Keratinocyte (primary cell): ENCODE measurements around the gene EFCAB8. TPM values are rescaled to one million over a fixed set of nuclear protein-coding genes. Genes with fewer than 3 reads are reported as not detected.

Experiments used
- DNase-seq: peaks from one replicate; pipeline ENCODE4 v3.0.0-alpha.2; 2011; ENCODE audit warnings: low read depth, missing footprints, low spot score
- FAIRE-seq: peaks from 2 replicates; lab custom pipeline; 2011; peaks lifted over from hg19 to GRCh38; lab: Jason Lieb, UNC
- H2AFZ ChIP-seq: 2 replicates; pipeline ENCODE4 v1.6.0; 2012; ENCODE audit warnings: low read length, control low read depth, inconsistent platforms; ENCODE audit not compliant: control insufficient read depth
- H3K27ac ChIP-seq: 2 replicates; pipeline ENCODE4 v1.5.1; 2011; ENCODE audit warnings: low read length; ENCODE audit not compliant: control insufficient read depth, insufficient read depth
- H3K27me3 ChIP-seq: 3 replicates; pipeline ENCODE4 v1.6.0; 2011; ENCODE audit warnings: low read length; ENCODE audit not compliant: control insufficient read depth, insufficient read depth; ENCODE audit errors: extremely low read depth
- H3K36me3 ChIP-seq, 2 experiments: 2 replicates in 1 of 2; 3 replicates in 1 of 2; pipeline ENCODE4 v1.5.1; 2011; ENCODE audit warnings: low read length in 2 of 2, mild to moderate bottlenecking in 1 of 2; ENCODE audit not compliant: control insufficient read depth in 2 of 2, insufficient read depth in 2 of 2; ENCODE audit errors: extremely low read depth in 1 of 2
- H3K4me1 ChIP-seq: 3 replicates; pipeline ENCODE4 v1.5.1; 2011; ENCODE audit warnings: low read length; ENCODE audit not compliant: control insufficient read depth, insufficient read depth; ENCODE audit errors: extremely low read depth
- H3K4me2 ChIP-seq: 3 replicates; pipeline ENCODE4 v1.6.0; 2011; ENCODE audit warnings: low read depth, low read length; ENCODE audit not compliant: control insufficient read depth, insufficient read depth; ENCODE audit errors: extremely low read depth
- H3K4me3 ChIP-seq, 3 experiments: fragments of 200-600 bp in 1 of 3; sonication (generic) in 1 of 3; 2 replicates in 2 of 3; 3 replicates in 1 of 3; pipeline ENCODE4 v1.5.1; 2011 to 2016; ENCODE audit warnings: low read length in 3 of 3, mild to moderate bottlenecking in 3 of 3, control low read depth in 2 of 3, inconsistent platforms in 1 of 3, low read depth in 1 of 3, mixed read lengths in 1 of 3, mixed run types in 1 of 3, moderate library complexity in 1 of 3; ENCODE audit not compliant: control insufficient read depth in 2 of 3, insufficient read depth in 2 of 3; ENCODE audit errors: extremely low read depth in 1 of 3
- H3K79me2 ChIP-seq: 2 replicates; pipeline ENCODE4 v1.6.0; 2012; ENCODE audit warnings: low read length; ENCODE audit not compliant: control insufficient read depth, insufficient read depth
- H3K9ac ChIP-seq: 3 replicates; pipeline ENCODE4 v1.6.0; 2011; ENCODE audit warnings: low read length; ENCODE audit not compliant: control insufficient read depth, insufficient read depth; ENCODE audit errors: extremely low read depth
- H3K9me1 ChIP-seq: 3 replicates; pipeline ENCODE4 v1.6.0; 2011; ENCODE audit warnings: low read length; ENCODE audit not compliant: control insufficient read depth, insufficient read depth; ENCODE audit errors: extremely low read depth
- H3K9me3 ChIP-seq: 2 replicates; pipeline ENCODE4 v1.5.1; 2012; ENCODE audit warnings: low read depth, low read length; ENCODE audit not compliant: control insufficient read depth
- H4K20me1 ChIP-seq: 3 replicates; pipeline ENCODE4 v1.6.0; 2011; ENCODE audit warnings: low read length; ENCODE audit not compliant: control insufficient read depth, insufficient read depth; ENCODE audit errors: extremely low read depth
- EZH2 ChIP-seq: IDR thresholded peaks from one replicate; pipeline ENCODE4 v1.6.1; 2012; ENCODE audit warnings: inconsistent platforms, mild to moderate bottlenecking, low read length, moderate library complexity
- dilution Hi-C: fragments of 300-500 bp; cut with MboI; formaldehyde crosslinking; loops from one replicate; pipeline ENCODE4 v1.7.0; 2020; ENCODE audit warnings: low sequenced_read_pairs; ENCODE audit not compliant: extremely low pct_ligation_motif_present
- polyA plus RNA-seq, 5 experiments: library from polyadenylated mRNA; depleted of rRNA in 3 of 5; stranded (reverse) in 3 of 5; stranded (forward) in 1 of 5; unstranded in 1 of 5; fragments of >200 nt; gene quantifications; 1 replicate in 1 of 5; 2 replicates in 3 of 5; 3 replicates in 1 of 5; pipeline versions ENCODE4 v1.2.1 to v1.2.3, GENCODE V29; 2011 to 2012; ENCODE audit warnings: missing spikeins in 2 of 5, low read depth in 1 of 5, low replicate concordance in 1 of 5
- TF ChIP-seq, protein P1 (sequence below), 3 experiments: IDR thresholded peaks in 1 of 3; conservative IDR thresholded peaks in 1 of 3; optimal IDR thresholded peaks in 1 of 3; 2 replicates in 2 of 3; 3 replicates in 1 of 3; pipeline versions ENCODE3 to v1.5.1; 2011; ENCODE audit warnings: low read length in 3 of 3, mild to moderate bottlenecking in 3 of 3, moderate library complexity in 2 of 3, control low read depth in 1 of 3, inconsistent platforms in 1 of 3; ENCODE audit not compliant: insufficient read depth in 2 of 3; ENCODE audit errors: extremely low read depth in 1 of 3

Gene EFCAB8
- polyA plus RNA-seq, 1 donor (not counting 4 experiments of a cell fraction or from before 2014, with no cell fraction given) = 0.03 TPM

DNA sequence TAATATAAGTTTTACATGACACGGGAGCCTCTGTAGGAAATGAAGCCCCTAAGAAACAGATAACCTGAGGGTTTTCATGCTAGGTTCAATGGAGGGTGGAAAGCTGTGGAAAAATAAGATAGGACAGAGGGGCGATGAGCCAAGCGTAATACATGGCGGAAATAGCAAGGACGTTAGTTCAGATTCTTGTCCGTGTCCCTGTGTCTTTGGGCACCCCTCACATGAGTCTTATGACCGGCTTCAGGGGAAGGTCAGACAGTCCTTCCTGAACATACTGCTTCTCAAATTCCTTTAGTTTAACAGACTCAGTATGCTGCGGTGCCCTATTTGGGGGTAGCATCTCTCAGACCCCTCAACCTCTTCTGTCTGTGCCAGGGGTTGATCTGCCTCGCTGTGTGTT lies 20.8 kb downstream of the EFCAB8 start:
- H3K36me3 ChIP-seq = peaks cover 0 to 2% of the 10 kb centered on the region in 2 experiments
- DNase-seq (no peak), FAIRE-seq (no peak)
- TF ChIP-seq, protein P1, sequence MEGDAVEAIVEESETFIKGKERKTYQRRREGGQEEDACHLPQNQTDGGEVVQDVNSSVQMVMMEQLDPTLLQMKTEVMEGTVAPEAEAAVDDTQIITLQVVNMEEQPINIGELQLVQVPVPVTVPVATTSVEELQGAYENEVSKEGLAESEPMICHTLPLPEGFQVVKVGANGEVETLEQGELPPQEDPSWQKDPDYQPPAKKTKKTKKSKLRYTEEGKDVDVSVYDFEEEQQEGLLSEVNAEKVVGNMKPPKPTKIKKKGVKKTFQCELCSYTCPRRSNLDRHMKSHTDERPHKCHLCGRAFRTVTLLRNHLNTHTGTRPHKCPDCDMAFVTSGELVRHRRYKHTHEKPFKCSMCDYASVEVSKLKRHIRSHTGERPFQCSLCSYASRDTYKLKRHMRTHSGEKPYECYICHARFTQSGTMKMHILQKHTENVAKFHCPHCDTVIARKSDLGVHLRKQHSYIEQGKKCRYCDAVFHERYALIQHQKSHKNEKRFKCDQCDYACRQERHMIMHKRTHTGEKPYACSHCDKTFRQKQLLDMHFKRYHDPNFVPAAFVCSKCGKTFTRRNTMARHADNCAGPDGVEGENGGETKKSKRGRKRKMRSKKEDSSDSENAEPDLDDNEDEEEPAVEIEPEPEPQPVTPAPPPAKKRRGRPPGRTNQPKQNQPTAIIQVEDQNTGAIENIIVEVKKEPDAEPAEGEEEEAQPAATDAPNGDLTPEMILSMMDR (optimal IDR thresholded peaks at IDR 0.05 in 1 of 3, IDR thresholded peaks at IDR 0.05 in 1 of 3, conservative IDR thresholded peaks at IDR 0.05 in 1 of 3; ENCODE audit: extremely low read depth in 1 of 3, insufficient read depth in 2 of 3, low read length in 3 of 3) = no peak
- no peak for TF ChIP-seq EZH2
- no peak overlapping the region for H3K9ac ChIP-seq
- no peaks in the 10 kb centered on the region for H3K9me1 ChIP-seq
- no peaks in the 10 kb centered on the region for H3K27me3 ChIP-seq
- no peaks in the 10 kb centered on the region for H3K79me2 ChIP-seq
- H4K20me1 ChIP-seq = no peaks in the 10 kb centered on the region
- no peak overlapping the region for H3K4me3 ChIP-seq
- H3K4me2 ChIP-seq = no peak overlapping the region
- H2AFZ ChIP-seq = no peak overlapping the region
- peaks cover 4% of the 10 kb centered on the region for H3K4me1 ChIP-seq
- no peak overlapping the region for H3K27ac ChIP-seq
- dilution Hi-C loops = no loop called here
- no peaks in the 10 kb centered on the region for H3K9me3 ChIP-seq

DNA sequence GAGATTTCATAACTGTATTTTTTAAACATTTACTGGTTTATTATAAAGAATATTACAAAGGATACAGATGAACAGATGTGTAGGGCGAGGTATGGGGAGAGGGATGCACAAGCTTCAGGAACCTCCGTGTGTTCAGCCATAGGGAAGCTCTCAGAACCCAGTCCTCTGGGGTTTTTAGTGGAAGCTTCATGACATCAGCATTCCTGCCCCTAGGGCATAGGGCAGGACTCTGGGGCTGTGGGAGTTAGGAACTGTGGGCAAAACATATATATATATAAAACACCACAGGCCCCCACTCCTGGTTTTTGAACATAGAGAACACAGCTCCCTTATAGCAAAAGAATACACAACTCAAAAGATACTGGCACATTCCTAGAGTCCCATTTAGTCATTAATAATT lies 21.9 kb downstream of the EFCAB8 start:
- H4K20me1 ChIP-seq = no peaks in the 10 kb centered on the region
- no peak for DNase-seq
- dilution Hi-C loops = no loop called here

More for the DNA sequence above, 21.9 kb downstream of the EFCAB8 start:
- Histone ChIP-seq H3K79me2 (no peaks in the 10 kb centered on the region), H3K4me2 (no peak overlapping the region), H3K4me1 (peaks cover 5% of the 10 kb centered on the region), H3K9me3 (no peaks in the 10 kb centered on the region), H3K9ac (no peak overlapping the region), H3K4me3 (no peak overlapping the region), H3K27ac (no peak overlapping the region), H2AFZ (no peak overlapping the region), H3K9me1 (no peaks in the 10 kb centered on the region), H3K27me3 (no peaks in the 10 kb centered on the region), H3K36me3 (peaks cover 0 to 2% of the 10 kb centered on the region in 2 experiments)
- FAIRE-seq = no peak
- TF ChIP-seq, protein P1 (optimal IDR thresholded peaks at IDR 0.05 in 1 of 3, IDR thresholded peaks at IDR 0.05 in 1 of 3, conservative IDR thresholded peaks at IDR 0.05 in 1 of 3; ENCODE audit: extremely low read depth in 1 of 3, insufficient read depth in 2 of 3, low read length in 3 of 3) = no peak
- TF ChIP-seq EZH2 = no peak
